MCF 10A (cell line): Measurements from ENCODE around the gene ZNF792. TPM values are rescaled to one million over a fixed set of nuclear protein-coding genes. Genes with fewer than 3 reads are reported as not detected.
"Not testable (repeated sequence)": the region's sequence is repeated elsewhere in the genome, so short reads cannot be mapped to it uniquely, and the experiment has no call there.

Experiments
- BruUV-seq: library from RNA; stranded (reverse); fragments of 400-500 nt; replicated peaks from 2 replicates; lab custom pipeline; 2021; lab: Mats Ljungman, UMichigan
- CTCF ChIA-PET: fragments of 300-600 bp; sonication (Branson Sonifier 250); formaldehyde crosslinking; extraction: SDS; loops from one replicate; lab custom pipeline; 2021; ENCODE audit warnings: antibody characterized with exemption, inconsistent platforms; lab: Yijun Ruan, JAX
- POLR2A ChIA-PET: fragments of 300-600, 350-650 bp; sonication (Branson Sonifier 250); formaldehyde crosslinking; extraction: SDS; loops from one replicate; lab custom pipeline; 2020; ENCODE audit warnings: antibody characterized with exemption, inconsistent platforms; lab: Yijun Ruan, JAX
- DNase-seq: peaks from one replicate; pipeline ENCODE4 v3.0.0-alpha.2; 2018; ENCODE audit not compliant: unreplicated experiment
- H3K27ac Mint-ChIP-seq: one replicate; pipeline ENCODE4 v1.8.0; 2022; ENCODE audit warnings: mild to moderate bottlenecking, low read depth, mixed read lengths; ENCODE audit not compliant: unreplicated experiment
- H3K27me3 Mint-ChIP-seq: one replicate; pipeline ENCODE4 v1.8.0; 2022; ENCODE audit warnings: mixed read lengths; ENCODE audit not compliant: insufficient read depth, unreplicated experiment
- H3K36me3 Mint-ChIP-seq: one replicate; pipeline ENCODE4 v1.8.0; 2022; ENCODE audit warnings: mild to moderate bottlenecking, moderate library complexity, mixed read lengths; ENCODE audit not compliant: insufficient read depth, unreplicated experiment
- H3K4me1 Mint-ChIP-seq: one replicate; pipeline ENCODE4 v1.8.0; 2022; ENCODE audit warnings: mixed read lengths; ENCODE audit not compliant: insufficient read depth, unreplicated experiment
- H3K4me3 Mint-ChIP-seq: one replicate; pipeline ENCODE4 v1.8.0; 2022; ENCODE audit warnings: mild to moderate bottlenecking, moderate library complexity, mixed read lengths; ENCODE audit not compliant: unreplicated experiment
- H3K9me3 Mint-ChIP-seq: one replicate; pipeline ENCODE4 v1.8.0; 2022; ENCODE audit warnings: mixed read lengths; ENCODE audit not compliant: unreplicated experiment
- intact Hi-C: fragments of 100-400 bp; cut with micrococcal nuclease; formaldehyde crosslinking; loops from 2 replicates; pipeline ENCODE4 v1.14.1; 2022
- total RNA-seq: library from RNA; stranded (reverse); gene quantifications from 2 replicates; pipeline ENCODE4 v1.2.3, GENCODE V29; 2022
- TF ChIP-seq, protein P1 (sequence below): fragments of 200-600 bp; IDR thresholded peaks from one replicate; pipeline ENCODE4 v1.8.0; 2022; ENCODE audit warnings: antibody characterized with exemption, mild to moderate bottlenecking; ENCODE audit not compliant: unreplicated experiment

ZNF792 gene
- total RNA-seq, 1 experiment from 2014 or later: 0.40 TPM

DNA sequence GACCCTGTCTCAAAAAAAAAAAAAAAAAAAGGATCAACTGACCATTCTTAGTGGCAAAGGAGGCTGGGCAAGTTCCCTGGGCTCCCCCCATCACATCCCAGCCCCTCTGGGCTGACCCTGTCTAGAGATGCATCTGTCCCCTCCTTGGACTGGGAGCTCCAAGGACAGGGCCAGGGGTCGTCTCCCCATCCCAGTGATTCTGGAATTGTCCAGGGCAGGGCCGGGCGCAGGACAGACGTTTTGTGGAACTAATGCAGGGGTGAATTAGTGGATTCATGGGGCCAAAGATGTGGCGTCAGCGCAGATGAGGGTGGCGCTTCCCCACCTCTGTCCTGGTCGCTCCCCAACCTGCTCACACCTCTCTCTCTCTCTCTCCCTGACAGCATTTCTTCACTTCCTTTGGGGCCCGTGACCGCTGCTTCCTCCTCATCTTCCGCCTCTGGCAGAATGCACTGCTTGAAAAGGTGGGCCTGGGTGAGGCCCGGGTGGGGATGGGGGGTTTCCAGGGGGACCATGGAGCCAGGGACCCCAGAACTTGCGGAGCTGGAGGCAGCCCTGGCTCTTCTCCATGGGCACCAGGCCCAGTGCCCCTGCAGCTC, 47.2 kb upstream of the ZNF792 start:
- DNase-seq: no peak
- Mint-ChIP-seq H3K9me3 (no peaks in the 10 kb centered on the region), H3K4me3 (no peak overlapping the region), H3K27me3 (no peaks in the 10 kb centered on the region), H3K27ac (no peak overlapping the region), H3K36me3 (peaks cover 51% of the 10 kb centered on the region), H3K4me1 (peaks cover 6% of the 10 kb centered on the region)
- no TSS peak for BruUV-seq
- ChIA-PET CTCF (interaction anchor here (0.6 to 4.6 kb wide), 6 partner anchors 10 to 744 kb away, joined by 3 to 45 read pairs (median 3); no protein-coding TSS in a partner anchor), POLR2A (interaction anchor here (2.7 kb wide), 1 partner anchor 11 kb away, joined by 9 read pairs; the partner anchor contains the start of gene GRAMD1A)
- TF ChIP-seq, protein P1, sequence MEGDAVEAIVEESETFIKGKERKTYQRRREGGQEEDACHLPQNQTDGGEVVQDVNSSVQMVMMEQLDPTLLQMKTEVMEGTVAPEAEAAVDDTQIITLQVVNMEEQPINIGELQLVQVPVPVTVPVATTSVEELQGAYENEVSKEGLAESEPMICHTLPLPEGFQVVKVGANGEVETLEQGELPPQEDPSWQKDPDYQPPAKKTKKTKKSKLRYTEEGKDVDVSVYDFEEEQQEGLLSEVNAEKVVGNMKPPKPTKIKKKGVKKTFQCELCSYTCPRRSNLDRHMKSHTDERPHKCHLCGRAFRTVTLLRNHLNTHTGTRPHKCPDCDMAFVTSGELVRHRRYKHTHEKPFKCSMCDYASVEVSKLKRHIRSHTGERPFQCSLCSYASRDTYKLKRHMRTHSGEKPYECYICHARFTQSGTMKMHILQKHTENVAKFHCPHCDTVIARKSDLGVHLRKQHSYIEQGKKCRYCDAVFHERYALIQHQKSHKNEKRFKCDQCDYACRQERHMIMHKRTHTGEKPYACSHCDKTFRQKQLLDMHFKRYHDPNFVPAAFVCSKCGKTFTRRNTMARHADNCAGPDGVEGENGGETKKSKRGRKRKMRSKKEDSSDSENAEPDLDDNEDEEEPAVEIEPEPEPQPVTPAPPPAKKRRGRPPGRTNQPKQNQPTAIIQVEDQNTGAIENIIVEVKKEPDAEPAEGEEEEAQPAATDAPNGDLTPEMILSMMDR: no peak
- intact Hi-C loops: no loop called here

DNA sequence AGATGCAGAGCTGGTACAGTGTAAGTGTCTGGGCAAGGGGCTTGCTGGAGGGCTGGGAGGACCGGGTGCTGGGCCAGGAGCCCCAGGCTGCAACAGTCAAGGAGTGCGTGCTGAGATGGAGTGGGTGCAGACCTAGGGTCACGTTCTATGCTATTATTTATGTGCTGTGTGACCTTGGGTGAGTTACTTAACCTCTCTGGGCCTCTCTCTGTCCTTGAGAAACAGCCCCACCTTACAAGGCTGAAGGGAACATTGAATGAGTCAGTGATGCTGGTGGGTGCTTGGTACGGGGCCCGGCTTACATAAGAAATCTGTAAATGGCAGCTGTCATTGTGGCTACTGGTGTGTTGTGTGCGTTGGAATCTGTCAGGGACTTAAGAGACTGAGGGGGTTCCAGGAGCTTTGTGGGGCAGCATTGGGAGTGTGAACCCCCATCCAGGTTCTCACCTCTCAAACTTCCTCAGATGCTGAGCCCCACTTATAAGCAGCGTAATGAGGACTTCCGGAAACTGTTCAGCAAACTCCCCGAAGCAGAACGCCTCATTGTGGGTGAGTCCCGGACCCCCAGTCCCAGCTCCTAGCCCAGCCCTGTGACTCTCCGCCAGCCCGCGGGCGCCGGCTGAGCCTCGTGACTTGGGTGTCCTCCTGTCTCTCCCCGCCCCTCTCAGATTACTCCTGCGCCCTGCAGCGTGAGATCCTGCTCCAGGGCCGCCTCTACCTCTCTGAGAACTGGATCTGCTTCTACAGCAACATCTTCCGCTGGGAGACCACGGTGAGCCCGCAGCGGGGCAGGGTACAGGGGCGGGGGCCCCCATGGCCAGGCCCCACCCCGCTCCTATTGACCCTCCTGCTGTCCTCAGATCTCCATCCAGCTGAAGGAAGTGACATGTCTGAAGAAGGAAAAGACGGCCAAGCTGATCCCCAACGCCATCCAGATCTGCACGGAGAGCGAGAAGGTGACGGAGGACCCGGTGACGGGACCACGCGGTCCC, 45.7 kb upstream of the ZNF792 start:
- Mint-ChIP-seq H3K27me3 (no peaks in the 10 kb centered on the region), H3K27ac (no peak overlapping the region), H3K4me1 (peaks cover 6% of the 10 kb centered on the region), H3K4me3 (no peak overlapping the region), H3K36me3 (peaks cover 52% of the 10 kb centered on the region), H3K9me3 (no peaks in the 10 kb centered on the region)
- no TSS peak for BruUV-seq
- CTCF ChIA-PET: interaction anchor here (0.6 to 1.8 kb wide), 4 partner anchors 33 to 105 kb away, joined by 3 to 5 read pairs (median 4); no protein-coding TSS in a partner anchor
- DNase-seq: no peak
- POLR2A ChIA-PET: interaction anchor here (2.7 kb wide), 1 partner anchor 10 kb away, joined by 9 read pairs; the partner anchor contains the start of gene GRAMD1A
- TF ChIP-seq, protein P1: no peak
- intact Hi-C loops: no loop called here

DNA sequence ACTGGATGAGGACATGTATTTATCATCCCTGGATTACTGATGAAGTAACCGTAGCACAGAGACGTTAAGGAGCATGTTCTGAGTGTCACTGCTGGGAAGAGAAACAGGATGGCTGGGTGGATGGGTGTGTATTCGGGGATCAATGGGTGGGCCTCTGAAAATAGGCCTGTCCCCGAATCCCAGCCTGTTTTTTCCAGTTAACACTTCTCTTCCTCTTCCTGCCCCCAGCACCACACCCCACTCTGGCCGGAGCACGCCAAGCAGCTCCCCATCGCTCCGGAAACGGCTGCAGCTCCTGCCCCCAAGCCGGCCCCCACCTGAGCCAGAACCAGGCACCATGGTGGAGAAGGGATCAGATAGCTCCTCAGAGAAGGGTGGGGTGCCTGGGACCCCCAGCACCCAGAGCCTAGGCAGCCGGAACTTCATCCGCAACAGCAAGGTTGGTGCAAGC, 44.9 kb upstream of the ZNF792 start:
- Mint-ChIP-seq H3K9me3 (no peaks in the 10 kb centered on the region), H3K4me3 (no peak overlapping the region), H3K27me3 (no peaks in the 10 kb centered on the region), H3K27ac (no peak overlapping the region), H3K36me3 (peaks cover 44% of the 10 kb centered on the region), H3K4me1 (peaks cover 6% of the 10 kb centered on the region)
- DNase-seq: no peak
- CTCF ChIA-PET: interaction anchor here (1.0 to 1.8 kb wide), 2 partner anchors 35 to 36 kb away, joined by 3 to 5 read pairs; no protein-coding TSS in a partner anchor
- intact Hi-C loops: no loop called here
- no TSS peak for BruUV-seq
- TF ChIP-seq, protein P1: no peak
- POLR2A ChIA-PET: interaction anchor here (1.7 kb wide), 1 partner anchor 8 kb away, joined by 6 read pairs; no protein-coding TSS in a partner anchor

DNA sequence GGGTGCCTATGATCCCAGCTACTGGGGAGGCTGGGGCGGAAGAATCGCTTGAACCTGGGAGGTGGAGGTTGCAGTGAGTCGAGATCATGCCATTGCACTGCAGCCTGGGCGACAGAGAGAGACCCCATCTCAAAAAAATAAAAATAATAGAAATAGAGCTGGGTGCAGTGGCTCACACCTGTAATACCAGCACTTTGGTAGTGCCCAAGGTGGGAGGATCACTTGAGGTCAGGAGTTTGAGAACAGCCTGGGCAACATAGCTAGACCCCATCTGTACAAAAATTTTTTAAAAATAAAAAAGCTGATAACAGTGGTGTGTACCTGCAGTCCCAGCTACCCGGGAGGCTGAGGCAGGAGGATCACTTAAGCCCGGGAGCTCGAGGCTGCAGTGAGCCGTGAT, 43.4 kb upstream of the ZNF792 start:
- H3K36me3 Mint-ChIP-seq: peaks cover 34% of the 10 kb centered on the region

More for the DNA sequence above, 43.4 kb upstream of the ZNF792 start:
- H3K4me3 Mint-ChIP-seq, H3K9me3 Mint-ChIP-seq, DNase-seq, H3K27ac Mint-ChIP-seq, BruUV-seq, H3K27me3 Mint-ChIP-seq, intact Hi-C loops: not testable (repeated sequence)
- ChIA-PET CTCF (interaction anchor here (0.7 to 3.1 kb wide), 4 partner anchors 10 to 295 kb away, joined by 3 to 29 read pairs (median 4); partner anchors contain the start of gene ZNF792), POLR2A (interaction anchor here (0.7 to 1.7 kb wide), 3 partner anchors 10 to 59 kb away, joined by 3 to 6 read pairs (median 3); no protein-coding TSS in a partner anchor)
- peaks cover 13% of the 10 kb centered on the region for H3K4me1 Mint-ChIP-seq
